Articular chondrocyte of knee joint (primary cell): Measurements from ENCODE around the gene TPX2. TPM values are rescaled to one million over a fixed set of nuclear protein-coding genes. Genes with fewer than 3 reads are reported as not detected.

Experiments used
- small RNA-seq: library from RNA; depleted of rRNA; stranded (forward); fragments of <200 nt; gene quantifications from one replicate; pipeline ENCODE3, GENCODE V24; 2012
- total RNA-seq: library from RNA; depleted of rRNA; stranded (reverse); fragments of >200 nt; gene quantifications from 2 replicates; pipeline ENCODE4 v1.2.3, GENCODE V29; 2012

The TPX2 gene
- 34.5 and 52.8 TPM in 2 replicates for total RNA-seq

GRCh38 chr20:31738729-31739549, at the start of gene TPX2:
TSS of gene TPX2 (plus strand) at chr20:31739290. CDS start at chr20:31757477, 18,187 bp downstream.

GRCh38 chr20:31722257-31723068, 16.6 kb upstream of the TPX2 start, which contains the start of gene BCL2L1:
TSS of gene BCL2L1 (minus strand) at chr20:31722868. CDS start at chr20:31722218, 650 bp downstream.

GRCh38 chr20:31819083-31819784, 80.1 kb downstream of the TPX2 start, which contains the start of gene MYLK2:
TSS of gene MYLK2 (plus strand) at chr20:31819356. CDS start at chr20:31819581, 225 bp downstream.

GRCh38 chr20:31845300-31845863, 106.3 kb downstream of the TPX2 start, which contains the start of gene FOXS1:
TSS of gene FOXS1 (minus strand) at chr20:31845604. CDS start at chr20:31845542, 62 bp downstream.

Small RNA genes within 50 kb of the gene (small RNA-seq; reads per million reads assigned to genes)
- not detected for gene AL160175.1

Other genes with a start within 250 kb of the TPX2 start
- 110 and 124 TPM in 2 replicates for gene HM13, start 224.8 kb upstream of the TPX2 start, total RNA-seq
- 154 and 364 TPM in 2 replicates for gene ID1, start 134.0 kb upstream of the TPX2 start, total RNA-seq
- gene COX4I2, start 101.4 kb upstream of the TPX2 start, total RNA-seq: not detected in 2 replicates
- 77.9 and 97.6 TPM in 2 replicates for gene BCL2L1, start 16.4 kb upstream of the TPX2 start, total RNA-seq
- 0.11 and 0.13 TPM in 2 replicates for gene MYLK2, start 80.1 kb downstream of the TPX2 start, total RNA-seq
- not detected in 2 replicates for gene FOXS1, start 106.3 kb downstream of the TPX2 start, total RNA-seq
- 1.5 and 1.6 TPM in 2 replicates for gene DUSP15, start 131.2 kb downstream of the TPX2 start, total RNA-seq
- 0.11 and 0.26 TPM in 2 replicates for gene TTLL9, start 131.3 kb downstream of the TPX2 start, total RNA-seq
- gene PDRG1, start 212.8 kb downstream of the TPX2 start, total RNA-seq: 3.1 and 3.4 TPM in 2 replicates
- not detected in 2 replicates for gene XKR7, start 228.9 kb downstream of the TPX2 start, total RNA-seq